HepG2 (cell line): ENCODE data around the gene ATP2C2. TPM values are rescaled to one million over a fixed set of nuclear protein-coding genes. Genes with fewer than 3 reads are reported as not detected.

Experiments
- ATAC-seq: fragments of 200-7000 bp; cut with Tn5 transposase; 3 replicates; pipeline ENCODE4 v1.9.1; 2020; ENCODE audit warnings: mild to moderate bottlenecking, moderate library complexity
- BruUV-seq: library from RNA; stranded (reverse); fragments of 400-500 nt; replicated peaks from 2 replicates; lab custom pipeline; 2021; lab: Mats Ljungman, UMichigan
- CTCF ChIA-PET: fragments of 300-600 bp; formaldehyde crosslinking; extraction: SDS; loops from one replicate; lab custom pipeline; 2021; ENCODE audit warnings: low total read pairs, inconsistent platforms, low intra/inter-chr PET ratio; lab: Yijun Ruan, JAX
- POLR2A ChIA-PET: fragments of 350-600 bp; sonication (Branson Sonifier 250); formaldehyde crosslinking; loops from one replicate; lab custom pipeline; 2020; ENCODE audit warnings: antibody characterized with exemption, inconsistent platforms; lab: Yijun Ruan, JAX
- DNase-seq: peaks from one replicate; pipeline ENCODE4 v3.0.0-alpha.2; 2015; ENCODE audit warnings: low spot score
- FAIRE-seq: peaks from 3 replicates; lab custom pipeline; 2011; peaks lifted over from hg19 to GRCh38; lab: Jason Lieb, UNC
- H2AFZ ChIP-seq: one replicate; pipeline ENCODE4 v1.6.1; 2011; ENCODE audit warnings: low read length, inconsistent platforms
- H3K27ac ChIP-seq: fragments of 300-600 bp; 3 replicates; pipeline ENCODE4 v1.8.0; 2011; ENCODE audit warnings: mixed run types, mild to moderate bottlenecking, mixed read lengths, low read length, inconsistent platforms; ENCODE audit not compliant: insufficient read depth; ENCODE audit errors: extremely low read length
- H3K27me3 ChIP-seq, 2 experiments: fragments of 200-600 bp in 1 of 2; 2 replicates in 1 of 2; 3 replicates in 1 of 2; pipeline versions ENCODE4 v1.6.0 to v1.8.0; 2011; ENCODE audit warnings: low read length in 2 of 2, mild to moderate bottlenecking in 2 of 2, moderate library complexity in 2 of 2, inconsistent platforms in 1 of 2; ENCODE audit not compliant: insufficient read depth in 2 of 2, control insufficient read depth in 1 of 2
- H3K36me3 ChIP-seq, 2 experiments: fragments of 200-600 bp in 1 of 2; replicated peaks in 1 of 2; 2 replicates in 1 of 2; 3 replicates in 1 of 2; pipeline versions ENCODE4 v1.5.1 to v1.8.0; 2011; ENCODE audit warnings: low read length in 2 of 2, inconsistent platforms in 1 of 2; ENCODE audit not compliant: insufficient read depth in 2 of 2, control insufficient read depth in 1 of 2
- H3K4me1 ChIP-seq: 2 replicates; pipeline ENCODE4 v1.5.1; 2012; ENCODE audit warnings: low read length, inconsistent platforms; ENCODE audit not compliant: insufficient read depth
- H3K4me2 ChIP-seq: 2 replicates; pipeline ENCODE4 v1.6.0; 2011; ENCODE audit warnings: low read depth, low read length, inconsistent platforms
- H3K4me3 ChIP-seq, 3 experiments: fragments of 200-600 bp in 1 of 3; sonication (generic), shearing (Covaris generic) in 1 of 3; replicated peaks in 1 of 3; 2 replicates each; pipeline ENCODE4 v1.5.1; 2011 to 2016; ENCODE audit warnings: low read length in 3 of 3, inconsistent platforms in 2 of 3, low read depth in 2 of 3, mild to moderate bottlenecking in 2 of 3, control low read depth in 1 of 3, mixed read lengths in 1 of 3; ENCODE audit not compliant: insufficient read depth in 1 of 3
- H3K79me2 ChIP-seq: one replicate; pipeline ENCODE4 v1.6.1; 2011; ENCODE audit warnings: low read length, inconsistent platforms; ENCODE audit not compliant: insufficient read depth
- H3K9ac ChIP-seq: 2 replicates; pipeline ENCODE4 v1.6.0; 2011; ENCODE audit warnings: mild to moderate bottlenecking, low read depth, low read length, inconsistent platforms; ENCODE audit not compliant: insufficient read depth
- H3K9me3 ChIP-seq: 2 replicates; pipeline ENCODE4 v1.5.1; 2012; ENCODE audit warnings: mild to moderate bottlenecking, low read length
- H4K20me1 ChIP-seq: 2 replicates; pipeline ENCODE4 v1.6.0; 2011; ENCODE audit warnings: inconsistent platforms, mild to moderate bottlenecking, low read length, moderate library complexity; ENCODE audit not compliant: insufficient read depth
- CENPT ChIP-seq: sonication (generic); formaldehyde crosslinking; IDR thresholded peaks from 2 replicates; pipeline ENCODE4 v1.8.0; 2022; ENCODE audit warnings: low read depth, mild to moderate bottlenecking, moderate library complexity, missing genetic modification reagents
- EZH2 ChIP-seq: conservative IDR thresholded peaks from 2 replicates; pipeline ENCODE4 v1.6.1; 2012; ENCODE audit warnings: mild to moderate bottlenecking, low read depth, low read length, moderate library complexity
- GTF3A ChIP-seq: sonication (generic); formaldehyde crosslinking; conservative IDR thresholded peaks from 2 replicates; pipeline ENCODE4 v1.4.0; 2020; ENCODE audit warnings: mild to moderate bottlenecking, missing genetic modification reagents
- IKZF4 ChIP-seq: sonication (generic); formaldehyde crosslinking; IDR thresholded peaks from 2 replicates; pipeline ENCODE4 v1.5.1; 2020; ENCODE audit warnings: borderline replicate concordance, mild to moderate bottlenecking, low read depth, missing genetic modification reagents; ENCODE audit errors: not compliant biosample characterization
- JUN ChIP-seq: sonication (generic); formaldehyde crosslinking; IDR thresholded peaks from 2 replicates; pipeline ENCODE4 v1.4.0; 2020; ENCODE audit warnings: mild to moderate bottlenecking, missing genetic modification reagents
- MTF1 ChIP-seq: sonication (generic); formaldehyde crosslinking; IDR thresholded peaks from 2 replicates; pipeline ENCODE4 v1.5.0; 2020; ENCODE audit warnings: missing genetic modification reagents
- MXI1 ChIP-seq: IDR thresholded peaks from 3 replicates; pipeline ENCODE4 v1.6.1; 2012; ENCODE audit warnings: low read depth, low read length, inconsistent platforms, borderline replicate concordance
- NKX3-1 ChIP-seq: sonication (generic); formaldehyde crosslinking; IDR thresholded peaks from 2 replicates; pipeline ENCODE4 v1.5.0; 2020; ENCODE audit warnings: missing genetic modification reagents
- POLR2AphosphoS2 ChIP-seq: IDR thresholded peaks from 2 replicates; pipeline ENCODE4 v1.6.1; 2011; ENCODE audit warnings: low read depth, low read length, improper control_type of control experiment
- PREB ChIP-seq: sonication (generic); formaldehyde crosslinking; IDR thresholded peaks from 2 replicates; pipeline ENCODE4 v1.4.0; 2020; ENCODE audit warnings: missing genetic modification reagents
- RAD21 ChIP-seq: fragments of 450-650 bp; formaldehyde crosslinking; IDR thresholded peaks from 2 replicates; pipeline ENCODE4 v1.5.0; 2020; ENCODE audit warnings: mild to moderate bottlenecking
- SNAI1 ChIP-seq: sonication (generic); formaldehyde crosslinking; IDR thresholded peaks from 2 replicates; pipeline ENCODE4 v1.5.0; 2020; ENCODE audit warnings: mild to moderate bottlenecking, missing genetic modification reagents, borderline replicate concordance
- SNAPC5 ChIP-seq: sonication (generic); formaldehyde crosslinking; IDR thresholded peaks from 2 replicates; pipeline ENCODE4 v1.8.1; 2023; ENCODE audit warnings: mild to moderate bottlenecking, missing genetic modification reagents, borderline replicate concordance
- ZNF276 ChIP-seq: sonication (generic); formaldehyde crosslinking; IDR thresholded peaks from 2 replicates; pipeline ENCODE4 v1.4.0; 2020; ENCODE audit warnings: mild to moderate bottlenecking, low read depth, missing genetic modification reagents
- ZNF460 ChIP-seq: sonication (generic); formaldehyde crosslinking; IDR thresholded peaks from 2 replicates; pipeline ENCODE4 v1.5.1; 2020; ENCODE audit warnings: missing genetic modification reagents, mild to moderate bottlenecking, borderline replicate concordance
- ZNF501 ChIP-seq: sonication (generic); formaldehyde crosslinking; IDR thresholded peaks from 2 replicates; pipeline ENCODE4 v1.5.1; 2020; ENCODE audit warnings: mild to moderate bottlenecking, moderate library complexity, missing genetic modification reagents
- ZNF724P ChIP-seq: sonication (generic); formaldehyde crosslinking; IDR thresholded peaks from 2 replicates; pipeline ENCODE4 v1.8.0; 2022; ENCODE audit warnings: missing genetic modification reagents, borderline replicate concordance
- ZSCAN31 ChIP-seq: sonication (generic); formaldehyde crosslinking; IDR thresholded peaks from 2 replicates; pipeline ENCODE4 v1.5.0; 2020; ENCODE audit warnings: low read depth, mild to moderate bottlenecking, missing genetic modification reagents
- WGBS: methylation state at CpG from one replicate; pipeline ENCODE4 v1.1.6; 2017; ENCODE audit warnings: low lambda C conversion rate; 5-methylcytosine and 5-hydroxymethylcytosine counted together
- in situ Hi-C: cut with HindIII; loops from 2 replicates; pipeline ENCODE4 v1.10.0; 2017; ENCODE audit warnings: low pct_unique_long_range_greater_than_20kb; ENCODE audit not compliant: extremely low pct_ligation_motif_present
- intact Hi-C: fragments of 100-400 bp; cut with micrococcal nuclease; formaldehyde crosslinking; loops from one replicate; pipeline ENCODE4 v1.10.0; 2022; ENCODE audit not compliant: unreplicated experiment
- polyA plus RNA-seq, 8 experiments: library from polyadenylated mRNA; depleted of rRNA in 3 of 8; stranded (reverse) in 7 of 8; unstranded in 1 of 8; fragments of >200 nt; fragmentation: Illumina TruSeq in 4 of 8; extraction: Trizol in 4 of 8; gene quantifications; 2 replicates each; pipeline versions ENCODE4 v1.2.1 to v1.2.3, GENCODE V29; 2011 to 2016; ENCODE audit warnings: low read depth in 4 of 8, missing spikeins in 1 of 8, mixed read lengths in 1 of 8; ENCODE audit not compliant: insufficient read depth in 1 of 8
- total RNA-seq, 5 experiments: library from RNA; depleted of rRNA; stranded (reverse); fragments of >200 nt; fragmentation: Illumina TruSeq; extraction: Trizol; gene quantifications; 2 replicates each; pipeline ENCODE4 v1.2.3, GENCODE V29; 2016; ENCODE audit warnings: low read depth in 1 of 5
- TF ChIP-seq, protein P1 (sequence below): sonication (generic); formaldehyde crosslinking; IDR thresholded peaks from 2 replicates; pipeline ENCODE4 v1.4.0; 2020; ENCODE audit warnings: missing genetic modification reagents
- TF ChIP-seq, protein P2 (sequence below): sonication (generic); formaldehyde crosslinking; IDR thresholded peaks from 2 replicates; pipeline ENCODE4 v1.5.0; 2020; ENCODE audit warnings: mild to moderate bottlenecking, missing genetic modification reagents

The ATP2C2 gene
- total and polyA plus RNA-seq, 2 of the 13 experiments (the other 11 are each of a cell fraction or from before 2014, with no cell fraction given), result 0.07 TPM; not detected in 1

- TF ChIP-seq, protein P1, sequence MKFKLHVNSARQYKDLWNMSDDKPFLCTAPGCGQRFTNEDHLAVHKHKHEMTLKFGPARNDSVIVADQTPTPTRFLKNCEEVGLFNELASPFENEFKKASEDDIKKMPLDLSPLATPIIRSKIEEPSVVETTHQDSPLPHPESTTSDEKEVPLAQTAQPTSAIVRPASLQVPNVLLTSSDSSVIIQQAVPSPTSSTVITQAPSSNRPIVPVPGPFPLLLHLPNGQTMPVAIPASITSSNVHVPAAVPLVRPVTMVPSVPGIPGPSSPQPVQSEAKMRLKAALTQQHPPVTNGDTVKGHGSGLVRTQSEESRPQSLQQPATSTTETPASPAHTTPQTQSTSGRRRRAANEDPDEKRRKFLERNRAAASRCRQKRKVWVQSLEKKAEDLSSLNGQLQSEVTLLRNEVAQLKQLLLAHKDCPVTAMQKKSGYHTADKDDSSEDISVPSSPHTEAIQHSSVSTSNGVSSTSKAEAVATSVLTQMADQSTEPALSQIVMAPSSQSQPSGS (CRISPR knock-in tag), result no peak
- TF ChIP-seq SNAPC5 (CRISPR knock-in tag), result no peak
- TF ChIP-seq, protein P2, sequence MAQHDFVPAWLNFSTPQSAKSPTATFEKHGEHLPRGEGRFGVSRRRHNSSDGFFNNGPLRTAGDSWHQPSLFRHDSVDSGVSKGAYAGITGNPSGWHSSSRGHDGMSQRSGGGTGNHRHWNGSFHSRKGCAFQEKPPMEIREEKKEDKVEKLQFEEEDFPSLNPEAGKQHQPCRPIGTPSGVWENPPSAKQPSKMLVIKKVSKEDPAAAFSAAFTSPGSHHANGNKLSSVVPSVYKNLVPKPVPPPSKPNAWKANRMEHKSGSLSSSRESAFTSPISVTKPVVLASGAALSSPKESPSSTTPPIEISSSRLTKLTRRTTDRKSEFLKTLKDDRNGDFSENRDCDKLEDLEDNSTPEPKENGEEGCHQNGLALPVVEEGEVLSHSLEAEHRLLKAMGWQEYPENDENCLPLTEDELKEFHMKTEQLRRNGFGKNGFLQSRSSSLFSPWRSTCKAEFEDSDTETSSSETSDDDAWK (CRISPR knock-in tag), result no peak
- TF ChIP-seq MXI1, result no peak
- no peak for TF ChIP-seq MTF1
- no peak for TF ChIP-seq ZSCAN31 (CRISPR knock-in tag)
- TF ChIP-seq IKZF4 (CRISPR knock-in tag), result no peak
- TF ChIP-seq NKX3-1 (CRISPR knock-in tag), result no peak
- TF ChIP-seq CENPT, result no peak
Measured at GRCh38 chr16:84320511-84320910, 47.8 kb upstream of the ATP2C2 start (continued).

GRCh38 chr16:84321932-84322331 is 46.4 kb upstream of the ATP2C2 start:
- intact Hi-C loops, result no loop called here
- Histone ChIP-seq H3K27ac (no peak overlapping the region), H3K9me3 (peaks cover 5% of the 10 kb centered on the region), H3K4me2 (no peak overlapping the region), H3K27me3 (peaks cover 1 to 30% of the 10 kb centered on the region in 2 experiments; a peak in 3 of 5 replicates), H3K36me3 (no peaks in the 10 kb centered on the region), H3K9ac (no peak overlapping the region), H3K79me2 (no peaks in the 10 kb centered on the region), H2AFZ (no peak overlapping the region), H4K20me1 (no peaks in the 10 kb centered on the region), H3K4me3 (no peak overlapping the region), H3K4me1 (no peaks in the 10 kb centered on the region)
- in situ Hi-C loops, result no loop called here
- no peak for DNase-seq
- CTCF ChIA-PET, result no interaction called here
- POLR2A ChIA-PET, result no interaction called here
- FAIRE-seq, result no peak
- no peak for ATAC-seq
- BruUV-seq, result no TSS peak
- WGBS, result 2% methylated on average over 4 of the region's 4 CpGs
- TF ChIP-seq ZNF276 (CRISPR knock-in tag) (no peak), ZNF501 (CRISPR knock-in tag) (no peak), EZH2 (no peak), RAD21 (CRISPR knock-in tag) (no peak), ZNF460 (CRISPR knock-in tag) (no peak), PREB (no peak), SNAI1 (CRISPR knock-in tag) (no peak), JUN (CRISPR knock-in tag) (no peak), GTF3A (CRISPR knock-in tag) (no peak), POLR2AphosphoS2 (no peak), ZNF724P (CRISPR knock-in tag) (no peak)
